Colon (tissue), 2 donors: ENCODE data around the gene INPPL1.

Source experiments
- FAIRE-seq: peaks from 2 replicates; lab custom pipeline; 2012; peaks lifted over from hg19 to GRCh38; lab: Jason Lieb, UNC
- donor health status: control.
- donor health status: control.

INPPL1 gene

DNA sequence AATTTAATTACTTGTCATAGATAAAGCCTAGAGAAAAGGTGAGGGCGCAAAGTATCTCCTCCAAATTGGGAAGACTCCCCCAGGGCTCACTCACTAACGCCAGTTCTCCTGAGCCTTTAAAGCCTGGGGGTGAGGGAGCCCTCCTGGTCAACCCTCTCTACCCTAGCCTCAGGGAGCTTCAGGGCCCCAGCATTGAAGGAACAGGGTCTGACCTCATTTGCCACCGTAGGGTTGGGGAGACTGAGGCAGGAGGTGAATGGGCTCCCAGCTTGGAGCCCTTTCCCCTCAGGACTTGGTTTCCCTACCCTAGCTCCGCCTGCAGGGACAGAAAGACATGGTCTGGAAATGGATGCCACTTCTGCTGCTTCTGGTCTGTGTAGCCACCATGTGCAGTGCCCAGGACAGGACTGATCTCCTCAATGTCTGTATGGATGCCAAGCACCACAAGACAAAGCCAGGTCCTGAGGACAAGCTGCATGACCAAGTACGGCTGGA is 6.3 kb upstream of the INPPL1 start:
- no peak for FAIRE-seq

DNA sequence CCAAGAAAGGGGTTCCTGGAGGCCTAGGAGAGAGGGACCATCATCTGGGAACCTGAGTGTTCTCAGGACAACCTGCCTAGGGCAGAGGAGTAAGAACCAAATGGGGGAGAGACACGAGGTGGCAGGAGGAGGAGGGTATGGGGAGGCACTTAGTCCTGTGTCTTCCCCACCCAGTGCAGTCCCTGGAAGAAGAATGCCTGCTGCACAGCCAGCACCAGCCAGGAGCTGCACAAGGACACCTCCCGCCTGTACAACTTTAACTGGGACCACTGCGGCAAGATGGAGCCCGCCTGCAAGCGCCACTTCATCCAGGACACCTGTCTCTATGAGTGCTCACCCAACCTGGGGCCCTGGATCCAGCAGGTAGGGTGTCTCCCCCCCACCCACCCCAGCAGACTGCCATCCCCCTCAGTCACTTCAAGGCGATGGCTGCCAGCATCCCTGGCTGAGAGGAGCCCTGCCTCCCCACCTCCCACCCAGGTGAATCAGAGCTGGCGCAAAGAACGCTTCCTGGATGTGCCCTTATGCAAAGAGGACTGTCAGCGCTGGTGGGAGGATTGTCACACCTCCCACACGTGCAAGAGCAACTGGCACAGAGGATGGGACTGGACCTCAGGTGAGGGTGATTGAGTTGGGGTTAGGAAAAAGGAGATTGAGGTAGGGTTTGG is 3.7 kb upstream of the INPPL1 start:
- no peak for FAIRE-seq

DNA sequence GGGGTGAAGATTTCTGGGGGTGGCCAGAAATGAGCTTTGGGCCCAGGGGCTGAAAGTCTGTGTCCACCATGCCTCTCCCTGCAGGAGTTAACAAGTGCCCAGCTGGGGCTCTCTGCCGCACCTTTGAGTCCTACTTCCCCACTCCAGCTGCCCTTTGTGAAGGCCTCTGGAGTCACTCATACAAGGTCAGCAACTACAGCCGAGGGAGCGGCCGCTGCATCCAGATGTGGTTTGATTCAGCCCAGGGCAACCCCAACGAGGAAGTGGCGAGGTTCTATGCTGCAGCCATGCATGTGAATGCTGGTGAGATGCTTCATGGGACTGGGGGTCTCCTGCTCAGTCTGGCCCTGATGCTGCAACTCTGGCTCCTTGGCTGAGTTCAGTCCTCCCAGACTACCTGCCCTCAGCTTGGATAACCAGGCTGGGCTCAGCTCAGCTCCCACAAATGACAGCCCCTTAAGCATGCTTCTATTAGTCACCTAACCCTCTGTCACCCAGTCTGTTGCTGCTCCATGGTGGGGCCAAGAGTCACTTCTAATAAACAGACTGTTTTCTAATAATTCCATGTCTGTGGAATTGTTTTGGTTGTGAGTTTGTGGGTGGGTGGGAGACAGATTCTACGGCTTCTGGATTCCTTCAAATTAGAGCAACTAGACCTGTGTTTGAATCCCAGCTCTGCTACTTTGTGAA is 3.0 kb upstream of the INPPL1 start:
- FAIRE-seq, result no peak

DNA sequence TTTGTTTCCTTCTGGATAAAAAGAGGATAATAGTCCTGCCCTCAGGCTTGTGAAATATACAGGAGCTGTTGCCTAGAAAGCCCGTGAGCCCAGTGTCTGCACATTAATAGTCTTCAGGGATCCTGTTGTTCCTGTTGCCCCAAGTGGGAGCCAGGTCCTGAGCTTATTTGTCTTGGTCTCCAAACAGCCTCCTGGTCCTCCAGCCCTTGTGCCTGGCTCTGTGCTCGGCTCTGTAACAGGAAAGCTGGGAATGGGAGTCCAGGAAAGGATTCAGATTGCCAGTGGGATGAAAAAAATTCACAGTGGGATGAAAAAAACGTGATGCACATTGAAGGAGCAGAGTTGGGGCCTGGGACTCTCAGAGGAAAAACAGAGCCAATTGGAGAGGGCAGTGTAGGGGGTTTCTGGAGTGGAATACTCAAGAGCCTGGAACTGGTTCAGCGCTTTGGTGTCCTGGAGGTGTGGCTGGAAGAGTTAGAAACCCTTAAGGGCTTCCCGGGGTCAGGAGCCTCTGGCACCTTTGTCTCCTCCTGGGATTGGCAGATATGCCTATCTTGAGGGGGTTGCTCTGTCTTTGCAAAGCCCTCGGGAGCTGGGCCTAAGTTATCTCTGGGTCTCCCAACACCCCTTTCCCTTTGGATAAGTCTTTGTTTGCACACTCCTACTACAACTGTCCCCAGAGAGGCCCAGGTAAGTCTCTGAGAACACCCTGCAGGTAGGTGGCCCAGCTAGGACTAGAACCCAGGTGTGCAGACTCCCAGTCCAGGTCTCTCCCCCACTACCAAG is 2.3 kb upstream of the INPPL1 start:
- no peak for FAIRE-seq

DNA sequence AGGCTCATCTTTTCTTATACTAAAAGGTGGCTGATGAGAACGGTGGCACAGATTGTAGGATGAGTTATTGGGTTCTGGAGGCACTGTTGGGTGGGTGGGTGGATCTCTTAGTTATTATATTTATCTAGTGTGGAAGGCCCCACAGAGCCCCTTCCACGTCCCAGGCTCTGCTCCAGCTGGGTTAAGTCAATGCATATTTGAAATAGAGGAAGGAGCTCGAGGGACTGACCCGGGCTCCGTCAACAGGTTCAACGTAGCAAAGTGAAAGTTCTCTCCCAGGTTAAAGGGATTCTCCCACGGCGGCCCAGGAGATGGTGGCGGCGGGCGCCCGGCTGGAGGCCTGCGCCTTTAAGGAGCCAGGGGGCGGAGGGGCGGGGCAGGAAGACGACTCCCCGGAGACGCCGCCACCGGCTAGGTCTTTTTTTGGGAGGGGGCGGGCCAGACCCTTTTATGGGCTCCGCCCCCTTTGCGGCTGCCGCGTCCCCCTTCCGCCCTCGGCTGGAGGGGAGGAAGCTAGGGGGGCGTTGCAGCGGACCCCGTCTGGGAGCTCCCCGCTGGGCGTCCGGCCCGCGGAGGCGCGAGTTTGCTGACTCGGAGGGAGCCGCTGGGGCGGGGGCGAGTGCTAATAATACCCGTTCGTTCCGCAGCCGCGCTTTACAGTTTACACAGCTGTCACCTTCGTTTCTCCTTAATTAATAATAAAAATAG is 1.5 kb upstream of the INPPL1 start:
- FAIRE-seq, result peak; percentile 14

DNA sequence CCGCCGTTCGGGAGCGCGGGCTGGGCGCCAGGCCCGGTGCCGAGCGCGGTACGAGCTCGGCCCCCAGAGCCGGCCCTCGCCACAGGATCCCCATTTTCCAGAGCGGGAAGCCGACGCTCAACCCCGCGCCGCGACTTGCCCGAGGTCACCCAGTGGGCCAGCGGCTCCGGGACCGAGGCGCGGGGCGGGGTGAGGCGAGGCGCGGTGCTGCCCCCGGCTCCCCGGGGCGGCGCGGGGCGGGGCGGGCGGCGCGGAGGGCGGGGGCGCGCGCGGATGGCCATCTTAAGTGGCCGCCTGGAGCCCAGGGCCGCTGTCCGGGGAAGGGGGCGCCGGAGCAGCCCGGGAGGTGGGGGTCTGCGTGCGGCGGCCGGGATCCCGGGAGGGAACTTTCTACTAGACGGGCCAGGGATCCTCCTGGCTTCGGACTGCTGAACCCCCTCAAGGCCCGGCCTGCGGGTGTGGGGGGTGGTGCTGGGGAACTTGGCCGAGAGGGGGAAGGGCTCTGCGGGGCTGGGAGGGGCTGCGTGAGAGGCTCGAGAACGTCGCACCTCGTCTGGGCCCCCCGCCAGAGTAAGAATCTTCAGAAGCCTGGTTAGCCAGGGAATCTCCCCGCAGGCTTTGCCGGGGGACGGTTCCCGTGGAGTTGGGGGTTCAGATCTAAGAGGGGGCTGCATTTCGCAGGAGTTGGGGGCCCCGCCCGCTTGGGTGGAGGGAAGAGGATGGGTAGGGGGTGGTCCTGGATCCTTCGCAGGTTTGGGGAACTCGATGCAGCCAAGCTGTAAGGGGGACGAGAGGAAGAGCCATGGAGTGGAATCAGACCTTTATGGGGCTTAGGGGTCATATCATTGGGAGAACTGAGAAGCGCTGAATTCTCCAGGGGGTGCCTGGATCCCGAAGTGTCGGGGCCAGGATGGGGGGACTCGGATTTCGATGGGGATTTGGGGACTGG is 678 bp upstream of the INPPL1 start:
- FAIRE-seq, result no peak

DNA sequence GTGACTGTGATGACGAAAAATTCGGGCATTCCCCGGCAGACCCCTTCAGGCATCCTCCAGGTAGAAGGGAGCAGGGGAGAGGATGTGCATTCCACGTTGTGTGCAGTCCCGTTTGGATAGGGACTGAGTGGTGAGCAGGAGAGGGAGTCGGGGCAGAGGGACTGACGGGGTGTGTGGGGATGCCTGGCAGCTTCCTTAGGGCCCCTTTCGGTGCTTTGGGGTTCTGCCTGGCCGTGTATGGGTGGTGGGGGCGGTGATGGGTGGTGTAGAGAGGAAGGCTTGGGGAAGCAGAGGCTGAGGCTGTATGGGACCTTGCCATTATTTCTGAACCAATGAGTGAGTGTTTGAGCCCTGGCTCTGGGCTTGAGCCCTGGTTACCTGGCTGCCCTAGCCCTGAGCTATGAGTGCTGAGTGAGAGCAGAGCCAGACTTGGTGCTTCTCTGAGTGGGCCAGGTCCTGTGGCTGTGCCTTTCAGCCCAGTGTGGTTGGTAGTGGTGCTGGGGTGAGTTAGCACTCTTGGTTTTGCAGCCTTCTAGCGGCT is 914 bp downstream of the INPPL1 start:
- no peak for FAIRE-seq

DNA sequence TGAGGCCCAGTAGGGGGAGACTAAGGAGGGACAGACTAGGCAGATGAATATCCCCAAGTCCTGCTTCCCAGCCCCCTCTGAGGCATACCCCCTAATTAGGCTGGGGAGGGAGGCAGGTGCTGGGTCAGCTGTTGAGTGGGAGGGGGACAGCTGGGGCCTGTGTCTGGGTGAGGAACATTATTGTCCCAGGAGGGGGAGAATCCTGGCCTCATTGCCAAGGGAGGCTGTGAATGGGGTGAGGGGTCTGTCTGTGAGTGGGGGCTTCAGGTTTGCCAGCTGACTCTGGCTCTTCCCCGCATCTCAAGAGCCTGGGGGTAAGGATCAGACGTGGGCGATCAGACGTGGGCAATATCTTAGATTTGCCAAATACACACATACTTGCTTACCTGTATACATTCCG is 2.1 kb downstream of the INPPL1 start:
- FAIRE-seq, result no peak

DNA sequence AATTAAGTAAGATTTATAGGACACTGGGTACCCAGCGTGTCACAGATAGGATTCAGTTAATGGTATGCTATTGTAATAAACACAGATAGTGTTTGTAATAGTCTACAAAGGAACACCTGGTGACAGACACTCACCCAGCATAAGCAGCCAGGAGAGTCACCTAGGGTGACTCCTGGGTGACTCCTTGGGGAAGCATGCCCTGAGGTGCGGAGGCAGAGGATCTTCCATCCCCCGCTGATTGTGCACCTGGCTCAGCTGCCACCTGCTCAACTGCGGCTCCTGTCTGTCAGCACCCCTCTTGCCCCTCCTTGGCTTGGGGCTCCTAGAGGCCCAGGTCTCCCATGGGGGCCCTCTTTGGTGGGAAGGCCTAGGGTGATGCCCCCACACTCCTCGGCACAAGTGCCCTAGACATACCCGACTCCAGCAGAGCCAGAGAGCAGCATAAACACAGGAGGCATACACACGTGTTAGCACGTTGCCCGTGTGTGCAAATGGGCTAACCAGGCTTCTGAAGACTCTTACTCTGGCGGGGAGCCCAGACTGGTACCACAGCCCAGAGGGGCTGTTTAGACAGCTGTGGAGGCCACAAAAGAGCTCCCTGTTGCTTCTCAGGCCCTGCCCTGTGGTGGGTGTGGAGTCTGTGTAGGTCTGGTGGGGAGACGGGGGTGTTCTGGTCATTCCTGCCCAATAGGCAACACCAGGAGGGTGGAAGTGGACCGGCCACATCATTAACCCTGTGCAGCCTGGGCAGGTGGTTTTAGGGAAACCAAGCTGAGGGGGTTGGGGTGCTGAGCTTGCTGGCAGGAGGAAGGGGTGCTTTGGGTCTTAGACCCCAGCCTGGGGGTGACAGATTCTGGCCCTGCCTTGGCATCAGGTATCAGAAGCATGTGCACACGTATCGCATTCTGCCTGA is 3.0 kb downstream of the INPPL1 start:
- no peak for FAIRE-seq

DNA sequence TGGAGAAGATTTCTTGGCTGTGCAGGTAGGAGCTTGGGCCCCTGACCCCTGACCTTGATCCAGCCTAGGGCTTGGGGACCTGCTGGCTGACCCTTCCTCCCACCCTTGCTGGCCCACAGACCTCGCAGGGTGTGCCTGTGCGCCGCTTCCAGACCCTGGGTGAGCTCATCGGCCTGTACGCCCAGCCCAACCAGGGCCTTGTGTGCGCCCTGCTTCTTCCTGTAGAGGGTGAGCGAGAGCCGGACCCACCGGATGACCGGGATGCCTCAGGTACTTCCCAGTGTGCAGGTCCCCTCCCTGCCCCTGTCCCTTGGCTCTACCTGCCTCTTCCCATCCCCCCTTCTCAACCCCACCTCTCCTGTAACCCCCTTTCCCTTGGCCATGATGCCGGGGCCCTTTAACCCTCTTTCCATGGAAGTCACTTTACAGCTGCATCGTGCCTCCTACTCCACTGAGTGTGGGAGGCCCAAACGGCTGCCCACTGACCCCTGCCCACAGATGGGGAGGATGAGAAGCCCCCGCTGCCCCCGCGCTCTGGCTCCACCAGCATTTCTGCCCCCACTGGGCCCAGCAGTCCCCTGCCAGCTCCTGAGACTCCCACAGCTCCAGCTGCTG is 3.8 kb downstream of the INPPL1 start:
- no peak for FAIRE-seq

DNA sequence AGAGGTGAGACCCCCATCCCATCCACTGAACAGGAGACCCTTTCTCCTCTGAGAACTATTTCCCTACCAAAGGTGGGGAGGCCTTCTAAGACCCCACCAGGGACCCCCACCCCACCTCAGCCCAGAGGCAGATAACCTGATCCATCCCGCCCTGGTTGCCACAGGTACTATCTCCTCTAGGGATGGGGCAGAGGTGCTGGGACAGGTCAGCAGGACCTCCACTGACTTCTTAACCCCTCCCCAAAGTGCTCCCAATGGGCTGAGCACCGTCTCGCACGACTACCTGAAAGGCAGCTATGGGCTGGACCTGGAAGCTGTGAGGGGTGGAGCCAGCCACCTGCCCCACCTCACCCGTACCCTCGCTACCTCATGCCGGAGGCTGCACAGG is 4.3 kb downstream of the INPPL1 start:
- FAIRE-seq, result no peak

DNA sequence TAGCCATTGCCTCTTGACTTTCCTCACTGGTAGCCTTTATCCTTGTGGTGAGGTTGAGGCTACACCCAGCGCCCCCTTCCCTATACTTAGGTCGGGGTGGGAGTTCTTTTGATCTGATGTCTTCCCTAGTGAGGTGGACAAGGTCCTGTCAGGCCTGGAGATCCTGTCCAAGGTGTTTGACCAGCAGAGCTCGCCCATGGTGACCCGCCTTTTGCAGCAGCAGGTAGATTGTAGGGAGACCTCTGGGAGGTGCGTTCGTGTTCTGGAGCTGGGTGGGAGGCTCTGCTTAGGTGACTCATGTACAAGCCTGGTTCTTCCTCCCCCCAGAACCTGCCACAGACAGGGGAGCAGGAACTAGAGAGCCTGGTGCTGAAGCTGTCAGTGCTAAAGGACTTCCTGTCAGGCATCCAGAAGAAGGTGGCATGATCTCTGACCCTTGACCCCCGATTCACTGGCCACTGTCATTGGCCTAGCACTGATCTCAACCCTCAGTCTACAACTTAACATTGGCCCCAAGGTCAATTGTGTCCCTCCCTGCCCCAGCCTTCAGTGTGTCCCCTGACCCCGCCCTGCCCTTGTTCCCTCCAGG is 4.9 kb downstream of the INPPL1 start:
- FAIRE-seq, result no peak

DNA sequence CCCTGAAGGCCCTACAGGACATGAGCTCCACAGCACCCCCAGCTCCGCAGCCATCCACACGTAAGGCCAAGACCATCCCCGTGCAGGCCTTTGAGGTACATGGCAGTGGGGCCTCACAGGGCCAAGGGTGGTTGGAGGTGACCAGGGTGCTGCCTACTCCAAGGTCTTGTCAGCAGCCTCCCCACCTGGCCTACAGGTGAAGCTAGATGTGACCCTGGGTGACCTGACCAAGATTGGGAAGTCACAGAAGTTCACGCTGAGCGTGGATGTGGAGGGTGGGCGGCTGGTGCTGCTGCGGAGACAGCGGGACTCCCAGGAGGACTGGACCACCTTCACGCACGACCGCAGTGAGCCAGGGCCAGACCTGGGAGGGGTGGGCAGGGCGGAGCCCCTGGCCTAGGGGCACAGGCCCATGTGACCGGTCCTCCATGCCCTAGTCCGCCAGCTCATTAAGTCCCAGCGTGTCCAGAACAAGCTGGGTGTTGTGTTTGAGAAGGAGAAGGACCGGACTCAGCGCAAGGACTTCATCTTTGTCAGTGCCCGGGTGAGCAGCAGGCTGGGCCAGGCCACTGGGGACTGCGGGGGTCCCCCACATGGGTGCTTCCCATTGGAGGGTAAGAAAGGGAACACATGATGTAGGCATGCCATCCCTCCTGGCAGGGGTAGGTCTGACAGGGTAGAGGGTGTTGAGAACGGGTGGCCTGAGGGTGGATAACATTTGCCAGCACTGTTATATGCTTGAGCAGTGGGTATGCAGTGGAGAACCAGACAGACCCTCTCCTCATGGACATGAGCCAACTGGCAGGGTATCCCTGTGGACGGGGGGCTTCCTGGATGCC is 5.6 kb downstream of the INPPL1 start:
- FAIRE-seq, result no peak

DNA sequence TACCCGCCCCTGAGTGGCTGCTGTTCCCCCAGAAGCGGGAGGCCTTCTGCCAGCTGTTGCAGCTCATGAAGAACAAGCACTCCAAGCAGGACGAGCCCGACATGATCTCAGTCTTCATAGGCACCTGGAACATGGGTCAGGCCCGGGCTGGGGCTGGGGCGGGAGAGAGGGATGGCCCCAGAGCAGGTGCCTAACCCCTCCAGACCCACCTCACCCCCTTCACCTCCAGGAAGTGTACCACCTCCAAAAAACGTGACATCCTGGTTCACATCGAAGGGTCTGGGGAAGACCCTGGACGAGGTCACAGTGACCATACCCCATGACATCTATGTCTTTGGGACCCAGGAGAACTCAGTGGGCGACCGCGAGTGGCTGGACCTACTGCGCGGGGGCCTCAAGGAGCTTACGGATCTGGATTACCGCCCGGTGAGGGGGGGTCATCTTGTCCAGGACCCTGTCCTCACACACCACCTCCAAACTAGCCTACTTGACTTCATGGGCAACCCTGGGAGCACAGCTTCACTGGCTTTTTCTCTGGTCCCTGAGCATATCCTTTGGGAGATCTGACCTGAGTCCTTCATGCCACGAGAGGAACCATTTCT is 6.3 kb downstream of the INPPL1 start:
- no peak for FAIRE-seq

DNA sequence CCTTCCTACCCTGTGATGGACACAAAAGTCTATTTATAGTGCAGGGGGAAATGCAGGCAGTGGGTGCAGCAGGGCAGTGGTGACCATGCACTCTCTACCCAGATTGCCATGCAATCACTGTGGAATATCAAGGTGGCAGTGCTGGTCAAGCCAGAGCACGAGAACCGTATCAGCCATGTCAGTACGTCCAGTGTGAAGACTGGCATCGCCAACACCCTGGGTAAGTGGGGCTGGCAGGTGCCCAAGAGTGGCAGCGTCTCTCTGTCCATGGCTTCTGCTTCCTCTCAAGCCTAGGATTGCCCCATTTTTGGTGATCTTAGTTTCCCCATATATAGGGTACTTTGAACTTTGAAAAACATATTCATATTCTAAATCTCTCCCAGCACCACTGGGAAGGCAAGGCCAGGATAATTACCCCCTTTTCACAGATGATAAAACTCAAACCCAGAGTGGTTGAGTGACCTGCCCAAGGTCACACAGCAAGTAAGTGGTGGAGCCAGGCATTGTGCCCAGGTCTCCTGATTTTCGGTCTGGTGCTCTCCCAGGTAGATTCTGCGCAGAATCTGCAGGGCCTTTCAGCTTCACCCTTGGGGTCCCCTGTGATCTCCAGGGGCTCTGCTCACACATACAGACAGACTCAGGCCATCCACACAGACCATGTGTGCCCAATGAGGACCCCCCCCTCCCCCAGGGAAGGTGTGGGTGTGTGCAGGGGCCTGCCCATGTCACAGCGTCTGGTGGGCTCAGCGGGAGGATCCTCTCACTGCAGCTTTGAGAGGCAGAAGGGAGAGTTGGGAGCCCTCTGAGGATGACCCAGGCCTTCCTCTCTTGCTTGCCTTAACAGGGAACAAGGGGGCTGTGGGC is 7.1 kb downstream of the INPPL1 start:
- no peak for FAIRE-seq

DNA sequence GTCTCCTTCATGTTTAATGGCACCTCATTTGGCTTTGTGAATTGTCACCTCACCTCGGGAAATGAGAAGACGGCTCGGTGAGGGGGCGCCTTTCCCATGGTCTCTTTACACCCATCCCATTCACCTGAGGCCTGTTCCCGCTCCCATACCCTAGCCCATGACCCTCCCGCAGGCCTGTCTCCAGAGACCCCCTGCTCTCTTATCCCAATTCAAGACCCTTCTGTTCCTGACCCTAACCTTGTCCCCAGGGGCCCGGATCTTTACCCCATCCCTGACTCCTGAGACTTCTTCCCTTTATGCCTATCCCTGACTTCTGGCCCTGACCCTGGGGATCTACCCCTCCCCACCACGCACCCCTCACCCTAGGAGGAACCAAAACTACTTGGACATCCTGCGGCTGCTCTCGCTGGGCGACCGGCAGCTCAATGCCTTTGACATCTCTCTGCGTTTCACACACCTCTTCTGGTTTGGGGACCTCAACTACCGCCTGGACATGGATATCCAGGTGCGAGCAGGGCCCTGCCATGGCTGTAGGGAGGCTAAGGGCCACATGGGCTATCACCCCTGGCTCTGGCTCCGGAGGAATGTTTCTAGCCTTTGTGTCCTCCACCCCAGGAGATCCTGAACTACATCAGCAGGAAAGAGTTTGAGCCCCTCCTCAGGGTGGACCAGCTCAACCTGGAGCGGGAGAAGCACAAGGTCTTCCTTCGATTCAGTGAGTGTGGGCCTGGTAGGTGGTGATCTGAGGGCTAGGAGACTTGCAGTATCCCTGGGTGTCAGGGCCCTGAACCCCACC is 7.9 kb downstream of the INPPL1 start:
- FAIRE-seq, result no peak
